Kidney capillary endothelial cell (primary cell): ENCODE data around the gene SLC6A2.
A peak's percentile ranks its signal among the peaks of the same experiment; 100 is the strongest.

ENCODE experiments used
- DNase-seq: peaks from one replicate; pipeline ENCODE4 v3.0.0-alpha.2; 2018; ENCODE audit warnings: low spot score

Gene SLC6A2

DNA sequence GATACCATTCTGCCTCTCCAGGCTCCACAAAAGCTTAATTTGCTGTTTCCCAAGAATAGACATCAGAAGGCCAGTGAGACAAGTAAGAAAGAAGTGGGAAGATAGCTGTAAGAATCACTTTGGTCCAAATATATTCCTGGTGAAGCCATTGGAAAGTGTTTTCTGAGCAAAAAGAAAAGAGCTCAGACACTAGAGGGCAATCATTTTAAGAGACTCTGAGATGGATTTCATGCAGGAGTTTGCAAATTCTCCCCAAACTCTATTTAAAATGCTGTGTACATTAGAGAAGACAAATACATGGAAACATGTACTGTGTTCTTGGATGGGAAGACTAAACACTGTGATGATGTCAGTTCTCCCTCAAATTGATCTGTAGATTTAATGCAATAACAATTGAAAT is 8.0 kb upstream of the SLC6A2 start:
- DNase-seq: no peak

DNA sequence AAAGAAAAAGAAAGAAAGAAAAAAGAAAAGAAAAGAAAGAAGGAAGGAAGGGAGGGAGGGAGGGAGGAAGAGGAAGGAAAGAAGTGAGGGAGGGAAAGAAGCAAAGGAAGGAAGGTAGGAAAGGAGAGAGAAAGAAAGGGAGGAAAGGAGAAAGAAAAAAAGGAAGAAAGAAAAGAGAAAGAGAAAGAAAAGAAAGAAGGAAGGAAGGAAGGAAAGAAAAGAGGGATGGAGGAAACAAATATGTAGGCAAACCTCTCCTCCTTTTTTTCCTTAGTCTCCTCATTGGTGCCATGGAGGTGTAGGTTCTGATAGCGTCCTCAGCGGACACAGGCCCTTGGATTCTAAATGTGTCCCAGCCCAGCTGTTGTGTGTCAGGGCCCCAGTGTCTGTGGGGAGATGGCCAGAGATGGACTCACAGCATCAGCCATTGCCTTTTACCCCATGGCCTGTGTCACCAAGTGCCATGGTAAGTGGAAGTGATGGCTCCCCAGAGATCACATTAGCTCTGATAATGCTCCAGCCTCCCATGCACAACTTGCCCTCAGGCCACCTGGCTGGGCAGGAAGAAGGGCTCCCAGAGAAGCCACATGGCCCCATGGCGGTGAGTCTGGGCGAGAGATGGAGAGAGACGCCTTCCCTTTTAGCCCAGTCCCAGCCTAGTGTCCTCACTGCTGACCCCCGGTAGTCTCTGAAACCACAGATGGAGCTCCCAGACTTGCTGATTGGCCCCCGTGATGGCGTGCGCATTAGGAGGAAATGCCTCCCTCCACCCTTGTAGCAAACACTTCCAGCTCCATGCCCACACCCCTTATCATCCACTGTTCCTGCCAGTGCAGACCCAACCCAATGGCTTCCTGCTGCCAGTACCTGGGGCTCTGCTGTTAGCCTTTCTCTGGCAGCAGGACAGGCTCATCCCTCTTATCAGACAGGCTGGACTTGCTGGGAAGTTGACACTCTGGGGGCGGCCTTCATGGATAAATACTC is 3.7 kb upstream of the SLC6A2 start:
- DNase-seq: no peak

DNA sequence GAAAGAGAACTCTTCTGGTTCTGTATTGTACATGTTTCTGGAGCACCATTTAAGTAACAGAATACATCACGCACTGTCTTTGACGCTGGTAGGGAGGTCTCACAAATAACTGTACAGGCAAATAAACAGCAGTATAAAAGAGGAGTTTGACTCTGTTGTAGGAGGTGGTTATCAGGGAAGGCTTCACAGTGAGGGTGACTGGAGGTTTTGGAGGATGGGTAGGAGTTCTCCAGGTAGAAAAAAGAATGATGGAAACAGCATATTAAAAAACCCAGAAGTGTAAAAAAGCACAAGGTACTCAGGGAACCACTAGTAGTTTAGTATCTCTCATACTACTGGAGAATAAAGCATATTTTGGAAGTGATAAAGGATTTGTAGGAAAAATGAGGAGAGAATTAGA is 2.7 kb upstream of the SLC6A2 start:
- DNase-seq: no peak

DNA sequence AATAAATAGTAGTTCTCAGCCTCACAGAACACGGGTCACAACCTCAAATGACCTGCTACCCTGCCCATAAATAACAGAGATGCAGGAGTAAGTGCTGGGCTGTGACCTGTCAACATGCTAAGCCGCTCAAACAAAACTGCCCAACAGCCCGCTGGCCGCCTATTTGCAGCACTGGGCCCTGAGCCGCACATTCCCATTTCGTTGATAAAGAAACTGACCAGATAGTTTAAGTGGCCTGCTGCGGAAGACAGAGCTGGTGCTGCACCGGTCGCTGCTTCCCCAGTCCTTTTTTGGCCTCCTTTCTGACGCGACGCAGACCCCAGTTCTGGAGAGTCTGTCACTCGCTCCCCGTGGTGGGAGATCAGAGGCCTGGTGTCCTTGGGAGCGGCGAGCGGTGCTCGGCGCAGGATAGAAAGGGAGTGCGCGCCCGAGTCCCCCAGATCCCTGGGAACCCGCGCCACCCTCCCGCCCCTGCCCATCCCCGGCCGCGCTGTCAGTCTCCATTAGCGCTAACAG is 349 bp upstream of the SLC6A2 start:
- no peak for DNase-seq

DNA sequence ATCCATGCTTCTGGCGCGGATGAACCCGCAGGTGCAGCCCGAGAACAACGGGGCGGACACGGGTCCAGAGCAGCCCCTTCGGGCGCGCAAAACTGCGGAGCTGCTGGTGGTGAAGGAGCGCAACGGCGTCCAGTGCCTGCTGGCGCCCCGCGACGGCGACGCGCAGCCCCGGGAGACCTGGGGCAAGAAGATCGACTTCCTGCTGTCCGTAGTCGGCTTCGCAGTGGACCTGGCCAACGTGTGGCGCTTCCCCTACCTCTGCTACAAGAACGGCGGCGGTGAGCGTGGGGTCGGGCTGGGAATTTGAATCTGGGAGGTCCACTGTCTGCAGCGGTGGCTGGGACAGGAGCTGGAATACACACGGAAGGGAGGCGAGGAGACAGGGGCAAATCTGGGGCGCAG is 904 bp downstream of the SLC6A2 start:
- no peak for DNase-seq

DNA sequence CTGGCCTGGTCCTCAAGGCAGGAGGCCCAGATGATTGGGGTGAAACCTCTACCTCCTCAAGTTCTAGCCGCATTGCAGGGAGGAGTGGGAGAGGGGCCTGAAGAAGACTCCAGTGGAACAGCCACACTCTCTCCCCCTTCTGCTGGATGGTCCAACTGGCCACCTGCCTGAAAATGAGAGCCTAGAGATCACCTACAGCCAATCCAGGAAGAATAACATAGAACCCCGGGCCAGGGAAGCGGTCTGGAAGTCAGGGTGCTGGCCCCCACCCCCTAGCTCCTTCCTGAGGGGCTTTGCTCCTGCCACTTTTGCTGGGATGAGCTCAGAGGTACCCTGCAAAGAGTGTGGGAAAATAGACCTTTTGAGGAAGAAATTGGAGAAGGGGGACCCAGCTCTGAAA is 1.8 kb downstream of the SLC6A2 start:
- no peak for DNase-seq

DNA sequence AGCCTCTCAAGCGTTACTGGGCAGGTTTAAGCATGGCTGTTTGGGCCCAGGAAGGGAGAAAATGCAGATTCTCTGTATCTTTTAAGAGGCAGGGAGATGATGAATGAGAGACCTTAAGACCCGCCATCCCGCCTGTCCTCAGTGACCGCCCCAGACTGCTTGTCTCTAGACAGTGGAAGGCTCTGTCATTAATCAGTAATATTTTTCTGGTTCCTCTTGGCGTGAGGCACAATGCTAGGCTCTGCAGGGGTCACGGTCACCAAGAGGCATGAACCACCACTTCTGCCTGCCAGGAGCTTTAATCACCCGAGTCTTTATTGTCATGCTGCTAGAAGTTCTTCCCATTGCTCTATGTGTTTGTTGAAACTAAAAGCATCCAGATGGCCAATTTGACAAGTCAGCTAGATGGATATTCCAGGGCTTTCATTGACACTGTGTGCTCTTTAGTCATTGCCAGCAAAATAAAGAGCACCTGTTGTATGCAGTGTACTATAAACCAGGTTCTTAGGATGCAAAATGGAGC is 3.2 kb downstream of the SLC6A2 start:
- no peak for DNase-seq

DNA sequence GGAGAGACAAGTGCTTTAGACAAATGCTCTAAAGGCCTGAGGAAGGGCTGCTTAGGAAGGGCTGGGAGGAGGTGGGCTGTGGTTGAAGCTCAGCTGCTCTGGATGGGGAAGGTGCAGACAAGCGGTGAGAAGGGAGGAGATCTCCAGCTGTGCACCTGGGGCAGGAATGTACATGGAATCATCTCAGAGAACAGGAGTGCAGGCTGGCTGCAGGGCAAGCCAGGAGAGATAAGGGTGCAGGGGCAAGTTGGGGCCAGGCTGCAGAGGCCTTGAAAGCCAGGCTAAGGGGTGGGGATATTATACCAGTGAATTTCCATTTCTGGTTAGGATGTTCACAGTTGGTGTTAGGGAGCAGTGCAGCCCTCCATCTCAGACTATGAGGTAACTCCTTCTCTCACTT is 4.2 kb downstream of the SLC6A2 start:
- DNase-seq: no peak

DNA sequence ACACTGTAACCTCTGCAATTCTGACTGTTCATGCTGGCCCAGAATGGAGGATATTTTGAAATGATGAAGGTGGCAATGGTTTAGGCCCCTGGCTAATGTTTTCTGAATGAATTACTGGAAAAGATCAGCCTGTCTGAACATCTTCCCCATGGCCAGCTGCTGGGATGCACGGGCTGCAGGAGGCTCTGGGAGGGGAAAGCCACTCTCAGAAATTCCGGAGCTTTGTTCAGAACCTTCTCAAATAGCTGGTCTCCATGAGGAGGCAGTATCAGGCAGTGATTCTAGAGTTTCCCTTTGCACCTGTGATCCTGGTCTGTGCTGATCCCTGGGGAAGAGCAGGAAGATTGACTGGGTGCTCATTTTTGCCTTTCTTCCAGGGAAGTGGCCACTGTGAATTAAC is 5.0 kb downstream of the SLC6A2 start:
- DNase-seq: no peak

DNA sequence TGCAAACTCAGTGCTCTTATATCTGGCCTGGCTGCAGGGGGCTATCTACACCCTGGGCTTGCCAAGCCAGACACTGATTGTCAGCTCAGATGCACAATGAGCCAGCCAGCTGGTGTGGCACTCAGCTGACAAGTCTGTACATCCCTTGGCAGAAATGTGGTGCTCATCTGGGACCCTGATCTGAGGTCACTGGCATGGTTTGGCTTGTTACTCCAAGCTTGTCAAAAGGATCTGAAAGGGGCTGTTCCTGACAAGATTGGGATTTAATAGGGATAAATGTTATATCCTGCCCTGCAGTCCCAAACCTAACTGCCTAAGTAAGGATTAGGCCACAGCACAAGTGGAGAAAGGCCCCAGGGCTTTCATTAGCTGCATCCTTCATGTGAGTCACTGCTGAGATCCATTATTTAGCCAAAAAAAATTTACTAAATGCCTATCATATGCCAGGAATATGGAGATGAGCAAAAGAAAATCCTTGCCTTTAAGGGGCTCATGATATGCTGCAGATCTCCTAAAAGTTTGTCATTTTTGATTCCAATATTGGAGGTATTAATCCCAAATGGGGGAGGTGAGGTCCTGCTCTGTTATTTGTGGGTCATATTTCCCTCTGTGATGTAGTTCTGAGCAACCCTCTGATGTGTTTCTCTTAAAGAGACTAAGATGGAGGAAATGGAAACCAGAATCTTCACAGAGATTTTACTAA is 6.3 kb downstream of the SLC6A2 start:
- DNase-seq: no peak

DNA sequence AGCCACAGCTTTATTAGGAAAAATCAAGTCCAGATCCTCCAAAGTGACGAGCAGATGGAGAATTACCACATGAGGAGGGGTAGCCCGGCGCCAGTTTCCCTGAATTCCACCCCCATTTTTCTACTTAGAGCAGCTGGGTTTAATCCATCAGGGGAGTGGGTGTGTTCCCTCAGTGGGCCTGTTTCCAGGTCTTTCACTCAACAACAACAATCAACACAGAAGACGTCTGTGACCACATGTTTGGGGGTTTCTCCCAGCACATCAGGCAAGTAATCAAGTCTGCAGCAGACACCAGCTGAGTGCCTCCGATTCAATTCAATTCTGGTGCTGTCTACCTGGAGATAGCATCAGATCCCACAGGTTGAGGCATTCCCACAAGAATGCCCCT is 6.8 kb downstream of the SLC6A2 start:
- DNase-seq: no peak

DNA sequence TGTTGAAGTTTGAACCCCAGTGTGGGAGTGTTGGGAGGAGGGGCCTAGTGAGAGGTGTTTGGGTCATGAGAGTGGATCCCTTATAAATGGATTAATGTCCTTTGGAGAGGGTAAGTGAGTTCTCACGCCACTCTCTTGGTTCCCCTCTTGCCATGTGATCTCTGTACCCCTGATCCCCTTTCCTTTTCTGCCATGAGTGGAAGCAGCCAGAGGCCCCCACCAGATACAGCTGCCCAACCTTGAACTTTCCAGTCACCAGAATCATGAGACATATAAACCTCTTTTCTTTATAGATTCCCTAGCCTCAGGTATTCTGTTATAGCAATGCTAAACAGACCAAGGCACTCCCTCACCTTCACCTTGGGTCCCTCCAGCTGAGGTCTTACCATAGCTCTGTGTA is 7.4 kb downstream of the SLC6A2 start:
- no peak for DNase-seq

DNA sequence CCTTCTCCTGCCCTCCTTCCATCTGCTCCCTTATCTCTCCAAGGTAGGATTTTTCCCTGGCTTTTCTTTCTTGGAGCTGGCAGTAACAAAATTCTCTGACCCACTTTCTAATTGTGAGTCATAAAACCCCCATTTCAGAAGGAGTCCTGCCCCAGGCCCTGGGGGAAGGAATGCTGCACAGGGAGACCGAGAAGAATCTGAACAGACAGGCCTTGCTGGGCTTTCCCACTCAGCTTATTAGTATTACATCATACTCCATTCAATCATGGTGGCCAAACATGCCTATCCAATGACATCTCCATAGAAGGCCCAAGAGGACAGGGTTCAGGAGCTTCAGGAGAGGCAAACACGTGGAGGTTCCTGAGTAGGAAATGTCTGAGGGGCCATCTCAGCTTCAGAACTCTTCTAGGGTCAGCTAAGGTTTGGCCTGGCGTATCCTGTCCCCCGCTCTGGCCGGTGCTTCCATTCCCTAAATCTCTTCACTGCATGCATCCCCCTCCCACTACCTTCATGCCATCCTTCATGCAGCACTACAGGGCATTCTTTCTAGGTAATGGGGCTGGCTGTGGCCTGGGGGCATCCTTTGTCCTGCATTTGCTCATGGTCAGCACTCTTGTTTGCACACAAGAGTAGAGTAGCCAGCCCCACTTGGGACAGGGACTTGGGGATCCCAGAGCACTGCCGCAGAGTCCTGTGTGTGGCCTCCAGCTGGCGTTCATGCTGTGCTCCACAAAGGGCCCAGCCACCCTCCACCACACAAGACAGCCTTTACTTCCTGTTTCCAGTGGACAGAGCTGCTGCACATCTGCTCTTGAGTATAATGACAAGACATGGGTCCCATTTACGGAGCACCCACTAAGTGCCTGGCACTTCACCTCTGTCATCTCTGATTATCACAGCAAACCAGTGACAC is 8.2 kb downstream of the SLC6A2 start:
- no peak for DNase-seq

DNA sequence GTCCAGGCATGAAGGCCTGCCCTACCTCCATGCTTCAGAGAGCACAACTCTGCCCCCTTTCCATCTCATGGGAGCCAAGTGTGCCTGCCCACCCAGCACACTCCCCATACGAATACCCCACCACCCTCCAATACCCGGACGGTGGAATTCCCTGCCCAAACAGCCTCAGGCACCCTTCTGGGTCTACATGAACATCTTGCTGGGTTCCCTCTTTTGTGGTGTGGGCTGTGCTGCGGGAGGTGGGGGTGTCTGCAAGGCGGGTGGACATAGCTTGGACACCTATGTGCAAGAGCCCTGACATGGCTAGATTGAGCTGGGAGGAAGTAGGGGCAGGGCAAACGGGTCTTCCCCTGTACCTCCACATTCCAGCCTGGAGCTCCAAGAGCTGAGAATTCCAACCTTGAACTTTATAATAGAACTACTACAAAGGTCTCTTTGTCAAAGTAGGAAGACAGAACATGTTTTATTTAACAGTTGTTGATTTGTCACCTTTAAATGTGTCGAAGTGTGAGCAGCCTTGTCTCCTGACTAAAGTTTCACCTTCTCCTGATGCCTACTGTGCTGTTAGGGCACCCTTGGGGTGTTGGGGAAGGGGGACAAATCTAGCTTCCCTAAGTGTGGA is 9.1 kb downstream of the SLC6A2 start:
- no peak for DNase-seq

DNA sequence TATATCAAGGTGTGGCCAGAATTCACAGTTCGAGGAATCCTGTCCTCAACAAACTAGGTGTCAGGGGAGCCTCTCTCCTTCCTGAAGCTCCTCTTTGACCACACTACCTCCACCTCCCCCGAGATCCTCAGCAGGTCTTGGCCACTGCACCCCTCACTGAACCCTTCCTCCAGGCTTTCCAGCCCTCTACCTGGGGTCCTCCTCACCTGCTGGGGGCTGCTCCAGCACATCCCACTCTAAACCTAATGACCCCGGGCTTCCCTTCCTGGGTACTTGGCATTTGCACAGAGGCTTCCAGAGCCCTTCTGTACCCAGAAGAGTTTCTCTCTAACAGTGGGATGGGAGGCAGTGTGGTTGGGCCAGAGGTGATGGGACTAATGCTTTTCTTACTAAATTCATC is 9.7 kb downstream of the SLC6A2 start:
- DNase-seq: no peak

DNA sequence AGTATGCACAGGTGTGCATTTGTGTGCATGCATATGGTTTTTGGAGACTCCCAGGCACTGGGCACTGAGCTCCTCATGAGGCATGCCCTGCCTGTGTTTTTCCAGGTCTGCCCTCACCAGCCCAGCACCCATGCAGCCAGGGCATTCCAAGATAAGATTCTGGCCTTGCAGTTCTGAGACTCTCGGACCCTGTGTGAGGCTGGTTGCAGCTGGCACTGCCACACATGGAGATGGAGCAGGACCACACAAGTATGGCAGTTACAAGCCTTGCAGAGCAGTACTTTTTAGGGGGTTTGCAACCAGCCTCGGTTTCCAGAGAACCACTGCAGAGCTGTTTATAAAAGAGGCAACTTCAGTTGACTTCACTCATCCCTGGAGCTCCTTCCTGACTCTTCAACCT is 10.2 kb downstream of the SLC6A2 start:
- no peak for DNase-seq

DNA sequence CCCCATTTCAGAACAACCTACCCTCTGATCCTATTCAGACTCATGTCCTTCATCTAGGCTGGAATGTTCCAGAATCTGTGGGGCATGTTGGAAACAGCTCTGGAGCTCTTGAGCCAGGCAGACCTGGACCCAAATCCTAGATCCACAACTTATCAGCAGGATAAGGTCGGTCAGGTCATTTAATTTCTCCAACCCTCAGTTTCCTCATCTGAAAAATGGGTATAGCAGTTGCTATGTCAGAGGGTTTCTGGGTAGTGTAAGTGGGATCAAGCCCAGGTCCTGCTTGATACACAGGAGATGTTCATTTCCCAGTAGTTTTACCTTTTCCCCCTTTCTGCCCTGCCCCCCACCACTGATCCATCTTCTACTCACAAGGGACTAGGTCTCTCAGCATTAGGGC is 12.0 kb downstream of the SLC6A2 start:
- no peak for DNase-seq

DNA sequence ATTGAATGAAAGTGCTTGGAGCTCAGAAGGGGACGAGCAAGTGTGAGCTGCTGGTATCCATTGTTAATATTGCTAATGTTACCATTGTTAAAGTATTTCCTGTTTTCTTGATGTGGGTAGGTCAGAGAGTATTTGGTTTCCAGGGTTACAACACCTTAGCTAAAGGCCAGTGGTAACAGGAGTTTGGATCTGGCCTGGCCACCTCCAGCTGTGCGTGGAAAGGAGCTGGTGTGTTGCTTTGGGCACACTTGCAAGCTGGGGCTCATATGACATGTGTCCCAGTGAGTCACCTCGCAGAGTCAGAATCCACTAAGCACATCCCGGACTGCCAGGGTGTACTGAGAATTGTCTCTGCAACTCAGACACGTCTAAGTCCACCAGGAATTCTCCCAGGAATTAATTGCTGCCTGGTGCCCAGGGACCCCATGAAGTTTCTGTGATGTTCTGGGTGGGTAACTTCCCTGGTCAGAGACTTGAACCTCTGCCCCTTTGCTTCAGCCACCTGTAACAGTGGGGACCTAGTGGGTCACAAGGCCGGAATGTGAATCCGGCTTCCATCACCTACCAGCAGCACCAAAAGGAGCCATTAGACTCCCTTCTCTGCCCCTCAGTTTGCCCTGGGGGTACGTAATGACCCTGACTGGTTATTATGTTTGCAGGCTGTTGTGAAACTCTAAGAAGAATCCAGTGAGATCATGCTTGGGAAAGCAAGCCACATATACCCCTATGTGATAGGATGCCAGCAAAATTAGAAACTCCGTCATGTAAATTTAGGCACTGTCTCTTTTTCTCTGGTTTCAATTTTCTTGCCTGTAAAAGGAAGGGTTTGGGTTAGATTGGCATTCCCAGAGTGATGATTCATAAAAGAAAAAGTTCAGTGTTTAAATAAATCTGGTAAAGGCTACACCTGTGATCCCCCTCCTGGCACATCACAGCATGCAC is 12.8 kb downstream of the SLC6A2 start:
- DNase-seq: peak; percentile 51

DNA sequence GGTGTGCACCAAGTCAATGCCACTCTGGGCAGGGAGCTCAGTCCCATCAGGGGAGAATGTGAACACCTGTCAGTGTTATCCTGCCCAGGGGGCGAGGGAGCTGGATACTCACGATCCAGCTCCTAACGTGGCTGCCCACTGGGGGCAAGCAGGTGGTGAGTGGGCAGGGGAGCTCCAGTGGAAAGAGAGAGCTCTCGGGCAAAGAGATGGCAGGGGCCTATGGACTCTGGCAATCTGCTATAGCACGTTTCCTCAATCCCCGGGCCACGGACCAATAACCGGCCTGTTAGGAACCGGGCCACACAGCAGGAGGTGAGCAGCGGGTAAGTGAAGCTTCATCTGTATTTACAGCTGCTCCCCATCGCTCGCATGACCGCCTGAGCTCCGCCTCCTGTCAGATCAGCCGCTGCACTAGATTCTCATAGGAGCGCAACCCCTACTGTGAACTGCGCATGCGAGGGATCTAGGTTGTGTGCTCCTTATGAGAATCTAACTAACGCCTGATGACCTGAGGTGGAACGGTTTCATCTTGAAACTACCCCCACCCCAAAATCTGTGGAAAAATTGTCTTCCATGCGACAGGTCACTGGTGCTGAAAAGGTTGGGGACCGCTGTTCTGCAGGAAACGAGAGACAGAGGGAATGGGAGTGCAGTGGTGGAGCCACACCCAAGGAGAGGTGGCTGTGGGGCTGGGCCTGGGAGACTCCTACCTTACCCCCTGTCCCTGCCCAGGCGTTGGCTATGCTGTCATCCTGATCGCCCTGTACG is 15.6 kb downstream of the SLC6A2 start:
- no peak for DNase-seq

DNA sequence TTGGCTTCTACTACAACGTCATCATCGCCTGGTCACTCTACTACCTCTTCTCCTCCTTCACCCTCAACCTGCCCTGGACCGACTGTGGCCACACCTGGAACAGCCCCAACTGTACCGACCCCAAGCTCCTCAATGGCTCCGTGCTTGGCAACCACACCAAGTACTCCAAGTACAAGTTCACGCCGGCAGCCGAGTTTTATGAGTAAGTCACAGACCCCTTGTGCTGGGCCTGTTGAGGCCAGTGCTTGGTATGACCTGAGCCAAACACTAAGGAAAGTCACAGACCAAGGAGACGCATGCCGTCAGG is 16.1 kb downstream of the SLC6A2 start:
- no peak for DNase-seq
